ENCODE measurements around the gene ASCC1.
A peak's percentile ranks its signal among the peaks of the same experiment; 100 is the strongest.

Gene ASCC1

DNA sequence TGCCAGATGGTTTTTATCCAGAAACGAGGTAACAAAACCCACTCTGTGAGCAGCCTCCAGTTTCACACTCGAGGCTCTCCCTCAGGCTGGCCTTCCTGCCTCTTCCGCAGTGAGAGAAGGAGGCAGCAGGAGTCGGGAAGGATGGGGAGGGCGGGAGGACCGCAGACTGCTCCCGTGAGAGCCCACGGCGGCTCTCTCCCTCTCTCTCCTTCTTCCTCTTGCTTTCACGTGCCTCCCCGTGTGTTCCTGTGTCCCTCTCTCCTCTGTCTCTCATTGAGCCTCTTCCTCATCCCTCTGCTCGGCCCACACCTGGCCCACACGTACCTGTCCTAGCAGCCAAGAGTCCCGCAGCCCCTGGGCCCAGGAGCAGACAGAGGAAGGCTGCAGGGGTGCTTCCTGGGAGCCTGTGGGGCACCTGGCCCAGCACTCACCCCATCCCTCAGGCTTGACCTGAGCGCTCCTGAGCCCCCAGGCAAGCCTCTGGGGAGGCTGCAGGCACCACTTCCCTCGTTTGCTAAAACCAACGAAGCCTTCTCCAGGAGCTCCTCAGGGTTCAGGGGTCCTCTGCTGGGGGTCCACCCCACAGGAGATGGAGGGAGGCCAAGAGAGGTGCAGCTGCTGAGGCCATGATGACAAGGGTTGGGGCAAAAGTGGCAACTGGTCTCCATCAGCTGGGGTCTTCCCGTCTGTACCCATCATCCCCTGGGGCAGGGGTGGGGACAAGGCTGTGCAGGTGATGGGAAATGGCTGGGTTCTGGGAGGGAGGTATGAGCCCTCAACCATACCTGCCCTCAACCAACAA is 141.3 kb downstream of the ASCC1 start:
- DNase-seq, result peak in 2 of 10 donors; percentile 65 to 69
- intact Hi-C loops (cut with DNase I), result no loop called here

DNA sequence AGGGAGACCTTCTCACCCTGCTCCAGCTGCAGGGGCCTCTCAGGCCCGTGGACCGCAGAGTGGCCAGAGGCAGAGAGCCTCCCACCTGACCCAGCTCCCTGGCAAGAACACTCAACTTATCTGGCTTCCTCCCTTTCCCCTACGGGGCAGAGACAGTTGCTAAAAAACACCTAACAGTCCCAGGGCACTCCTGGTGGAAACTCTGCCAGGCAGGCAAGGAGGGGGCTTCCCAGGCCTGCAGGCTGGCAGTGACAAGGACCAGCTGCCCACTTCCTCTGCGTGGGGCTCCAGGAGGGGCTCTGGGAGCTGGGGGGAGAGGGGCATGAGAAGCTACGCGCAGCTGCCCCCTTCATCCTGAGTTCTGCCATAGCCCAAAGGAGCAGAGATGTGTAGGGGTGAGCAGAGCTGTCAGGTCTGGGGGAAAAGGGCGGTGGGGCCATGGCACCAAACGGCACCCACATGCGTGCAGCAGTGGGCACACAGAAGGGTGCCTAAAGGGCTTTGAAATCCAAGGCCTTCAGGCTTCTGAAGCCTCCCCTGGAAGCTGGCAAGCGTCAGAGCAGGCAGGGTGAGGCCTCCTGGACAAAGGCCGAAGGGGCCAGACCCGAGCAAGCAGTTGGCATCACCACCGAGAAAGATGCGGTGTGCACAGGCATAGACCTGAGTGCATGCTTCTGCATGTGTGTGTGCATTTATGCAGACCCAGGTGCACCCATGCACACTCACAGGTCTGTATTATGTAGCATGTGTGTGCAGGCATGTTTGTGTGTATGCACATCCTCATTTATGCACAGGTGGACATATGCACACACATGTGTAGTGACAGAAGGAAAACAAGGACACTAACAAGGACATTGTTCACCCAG is 142.1 kb downstream of the ASCC1 start:
- peak in 2 of 10 donors; percentile 39 to 65 for DNase-seq
- intact Hi-C loops (cut with DNase I), result no loop called here

DNA sequence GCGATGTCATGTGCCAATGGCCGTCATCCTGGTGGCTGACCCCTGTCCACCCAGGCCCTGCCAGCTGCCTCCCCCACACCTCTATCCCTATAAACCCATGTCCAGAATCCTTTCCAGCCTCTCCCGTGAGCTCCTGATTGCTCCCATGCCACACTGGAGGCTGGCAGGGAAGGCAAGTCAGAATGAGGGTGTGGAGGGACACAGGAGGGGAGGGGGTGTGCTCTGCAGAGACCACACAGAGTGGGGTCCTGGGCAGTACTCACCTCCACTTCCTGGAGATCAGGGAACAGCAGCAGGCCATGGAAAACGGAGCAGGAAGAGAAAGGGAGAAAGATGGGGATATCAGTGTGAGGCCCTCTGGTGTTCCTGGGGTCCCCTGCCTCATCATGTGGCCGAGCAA is 143.4 kb downstream of the ASCC1 start:
- intact Hi-C loops (cut with DNase I), result no loop called here
- peak in 2 of 10 donors; percentile 24 to 68 for DNase-seq

DNA sequence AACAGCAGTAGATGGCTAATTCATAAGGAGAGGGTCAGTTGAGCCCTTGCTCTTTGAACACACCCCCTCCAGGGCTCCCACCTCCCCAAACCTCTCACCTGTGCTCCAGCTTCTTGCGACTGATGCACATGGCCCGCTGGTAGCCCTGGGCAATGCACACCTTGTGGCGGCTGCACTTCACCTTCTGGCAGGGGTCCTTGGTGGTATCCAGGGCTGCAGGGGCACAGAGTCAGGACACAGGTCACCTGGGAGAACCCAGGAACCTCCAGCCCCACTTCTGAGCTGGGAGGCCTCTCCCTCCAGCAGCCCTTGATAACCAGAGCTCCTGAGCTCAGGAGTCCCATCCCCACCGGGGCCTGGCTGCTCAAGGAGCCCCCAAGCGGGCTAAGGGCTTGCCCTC is 144.0 kb downstream of the ASCC1 start:
- peak in 2 of 10 donors; percentile 37 to 60 for DNase-seq
- intact Hi-C loops (cut with DNase I), result no loop called here

DNA sequence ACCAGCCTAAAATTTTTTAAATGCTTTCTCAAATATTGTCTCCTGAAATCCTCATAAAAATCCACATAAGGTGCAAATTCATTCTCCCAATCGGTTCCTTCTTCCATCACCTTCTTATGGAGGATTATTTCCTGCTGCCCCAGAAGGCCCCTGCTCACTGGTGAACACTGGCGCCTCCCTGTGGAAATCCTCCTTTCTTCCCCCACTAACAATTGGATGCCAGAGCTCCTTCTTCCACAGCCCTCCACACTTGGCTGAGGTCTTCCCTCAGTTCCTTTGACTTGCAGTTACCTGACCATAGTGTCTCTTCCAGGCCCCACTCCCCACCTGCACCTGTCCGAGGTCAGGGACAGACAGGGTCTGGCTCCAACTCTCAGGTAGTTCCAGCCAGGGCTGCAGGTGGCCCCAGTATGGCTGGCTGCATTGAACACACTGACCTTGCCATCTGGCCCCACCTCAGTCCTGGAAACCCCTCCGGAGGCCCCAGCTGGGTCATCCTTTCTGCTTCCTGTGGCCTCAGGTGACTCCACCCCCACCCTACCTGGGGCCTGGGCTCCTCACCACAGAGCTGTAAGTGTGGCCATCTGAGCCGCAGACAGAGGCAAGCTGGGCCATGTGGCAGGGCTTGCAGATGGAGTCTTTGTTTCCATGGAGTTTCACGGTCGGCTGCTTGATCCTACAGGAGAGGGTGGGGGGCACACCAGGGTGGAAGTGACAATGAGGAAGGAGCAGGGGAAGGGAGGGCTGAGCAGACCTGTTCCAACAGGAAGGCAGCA is 146.1 kb downstream of the ASCC1 start:
- peak in 2 of 10 donors; percentile 46 to 70 for DNase-seq

DNA sequence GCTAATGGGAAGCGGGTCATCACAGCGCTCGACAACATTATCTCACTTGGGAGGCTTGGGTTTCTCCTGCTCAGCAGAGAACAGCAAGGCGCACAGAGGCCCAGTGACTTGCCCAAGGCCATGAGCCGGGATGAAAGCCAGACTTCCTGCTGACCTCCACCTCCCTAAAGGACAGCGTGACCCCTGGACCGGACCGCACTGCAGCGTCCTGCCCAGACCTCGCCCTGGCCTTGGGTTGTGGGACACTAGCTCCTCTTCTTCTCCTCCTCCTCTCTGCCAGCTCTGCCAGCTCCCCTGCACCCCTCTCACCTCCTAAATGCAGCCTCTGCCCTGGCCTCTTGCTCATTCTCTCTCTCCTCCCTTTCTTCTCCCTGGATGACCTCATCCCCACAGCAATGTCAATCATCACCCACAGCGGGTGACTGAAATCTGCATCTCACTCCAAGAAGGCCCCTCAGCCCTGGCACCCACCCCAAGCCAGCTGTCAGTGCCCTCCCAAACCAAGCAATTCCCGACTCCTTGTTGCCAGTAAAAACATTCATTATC is 147.1 kb downstream of the ASCC1 start:
- DNase-seq, result peak in 2 of 10 donors; percentile 55 to 75
- intact Hi-C loops (cut with DNase I), result no loop called here

More for the DNA sequence above, 146.1 kb downstream of the ASCC1 start:
- intact Hi-C loops (cut with DNase I), result no loop called here

DNA sequence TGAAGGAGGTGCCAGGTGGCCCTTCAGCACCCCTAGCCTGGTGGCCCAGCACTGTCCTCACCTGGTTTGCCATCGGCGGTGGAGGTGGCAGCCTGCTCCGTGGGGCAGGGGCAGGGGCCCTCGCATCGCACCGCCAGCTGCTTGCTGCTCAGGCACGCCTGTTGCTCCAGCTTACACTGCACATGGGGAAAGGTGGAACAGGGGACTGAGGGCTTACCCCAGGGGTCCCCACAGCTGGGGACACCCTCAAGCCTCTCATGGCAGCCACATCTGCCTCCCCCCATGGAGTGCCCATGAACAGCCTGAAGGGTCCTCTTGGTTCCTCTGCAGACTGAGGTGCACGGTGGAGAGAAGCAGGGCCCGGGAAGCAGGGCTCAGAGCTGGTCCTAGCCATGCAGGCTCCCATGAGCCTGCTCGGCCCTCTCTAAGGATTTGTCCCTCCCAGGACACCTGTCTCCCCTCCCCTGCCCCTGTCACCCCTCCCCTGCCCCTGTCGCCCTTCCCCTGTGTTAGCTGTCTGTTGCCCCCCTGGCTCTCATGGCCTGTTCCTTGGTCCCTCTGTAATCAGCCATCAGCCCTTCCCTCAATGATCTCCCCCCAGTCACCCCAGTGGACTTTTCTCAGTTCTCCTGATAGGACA is 147.8 kb downstream of the ASCC1 start:
- peak in 2 of 10 donors; percentile 21 to 65 for DNase-seq
- intact Hi-C loops (cut with DNase I), result no loop called here

DNA sequence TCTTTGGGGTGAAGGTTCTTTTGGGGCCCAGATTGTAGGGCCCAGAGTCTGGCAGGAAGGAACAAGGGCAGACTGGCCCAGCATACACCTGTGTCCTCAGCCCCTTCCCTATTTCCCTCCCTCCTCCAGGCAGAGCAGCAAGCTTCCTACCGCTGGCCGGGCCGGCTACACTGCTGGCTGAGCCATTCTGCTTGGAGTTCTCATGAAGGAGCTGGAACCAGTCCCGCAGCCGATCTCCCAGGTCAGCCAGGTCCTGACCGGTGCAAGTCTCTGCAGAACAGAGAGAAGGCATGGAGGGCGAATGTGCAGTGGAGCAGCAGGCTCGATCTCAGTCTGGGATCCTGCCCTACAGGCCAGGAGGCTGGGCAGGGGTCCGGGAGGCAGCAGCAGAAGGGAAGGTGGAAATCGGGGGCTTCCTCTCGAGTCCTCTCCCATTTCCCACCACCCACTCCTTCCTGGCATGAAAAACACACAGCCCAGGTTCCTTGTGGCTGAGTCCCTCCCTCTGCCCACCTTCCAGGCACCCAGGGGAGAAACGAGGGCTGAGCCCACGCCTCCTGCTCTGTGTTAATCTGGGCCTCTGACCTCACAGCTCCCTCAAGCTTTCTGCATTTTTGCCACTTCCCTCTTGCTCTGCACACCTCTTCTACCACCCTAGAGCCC is 148.5 kb downstream of the ASCC1 start:
- intact Hi-C loops (cut with DNase I), result no loop called here
- DNase-seq, result peak in 2 of 10 donors; percentile 20 to 75

DNA sequence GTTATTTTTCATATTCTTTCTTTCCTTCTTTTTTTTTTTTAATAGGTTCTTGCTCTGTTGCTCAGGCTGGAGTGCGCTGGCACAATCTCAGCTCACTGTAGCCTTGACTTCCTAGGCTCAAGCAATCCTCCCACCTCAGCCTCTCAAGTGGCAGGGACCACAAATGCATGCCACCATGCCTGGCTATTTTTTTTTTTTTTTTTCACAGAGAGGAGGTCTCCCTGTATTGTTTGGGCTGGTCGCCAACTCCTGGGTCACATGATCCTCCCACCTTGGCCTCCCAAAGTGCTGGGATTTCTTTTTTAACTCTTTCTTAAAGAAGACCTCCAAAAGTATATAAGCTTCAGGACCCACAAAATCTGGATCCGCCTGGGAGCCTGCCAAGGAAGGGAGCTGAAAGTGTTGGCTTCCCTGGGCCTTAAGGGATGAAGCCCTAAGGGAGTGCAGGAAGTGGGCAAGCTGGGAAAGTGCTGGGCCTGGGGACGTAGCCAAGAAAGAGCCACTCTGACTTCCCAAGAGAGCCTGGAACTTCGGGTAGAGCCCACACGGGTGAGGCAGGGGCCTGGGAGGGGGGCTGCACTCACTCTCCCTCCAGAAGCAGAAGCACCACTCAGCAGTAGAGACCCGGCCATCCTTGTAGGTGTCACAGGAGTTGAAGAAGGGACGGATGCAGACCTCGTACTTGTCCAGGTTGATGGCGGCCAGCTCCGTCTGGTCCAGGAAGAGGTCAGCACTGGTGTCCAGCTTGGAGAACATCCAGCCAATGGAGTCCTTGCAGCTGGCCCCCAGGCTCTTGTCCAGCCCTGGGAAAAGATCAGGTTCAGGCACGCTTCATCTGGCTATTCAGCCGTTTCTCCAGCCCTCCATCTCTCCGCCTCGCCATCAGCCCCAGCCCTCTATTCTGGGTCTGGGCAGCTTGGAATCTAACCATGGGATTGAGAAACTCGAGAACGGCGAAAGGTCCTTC is 149.5 kb downstream of the ASCC1 start:
- DNase-seq, result peak in 2 of 10 donors; percentile 11 to 75

DNA sequence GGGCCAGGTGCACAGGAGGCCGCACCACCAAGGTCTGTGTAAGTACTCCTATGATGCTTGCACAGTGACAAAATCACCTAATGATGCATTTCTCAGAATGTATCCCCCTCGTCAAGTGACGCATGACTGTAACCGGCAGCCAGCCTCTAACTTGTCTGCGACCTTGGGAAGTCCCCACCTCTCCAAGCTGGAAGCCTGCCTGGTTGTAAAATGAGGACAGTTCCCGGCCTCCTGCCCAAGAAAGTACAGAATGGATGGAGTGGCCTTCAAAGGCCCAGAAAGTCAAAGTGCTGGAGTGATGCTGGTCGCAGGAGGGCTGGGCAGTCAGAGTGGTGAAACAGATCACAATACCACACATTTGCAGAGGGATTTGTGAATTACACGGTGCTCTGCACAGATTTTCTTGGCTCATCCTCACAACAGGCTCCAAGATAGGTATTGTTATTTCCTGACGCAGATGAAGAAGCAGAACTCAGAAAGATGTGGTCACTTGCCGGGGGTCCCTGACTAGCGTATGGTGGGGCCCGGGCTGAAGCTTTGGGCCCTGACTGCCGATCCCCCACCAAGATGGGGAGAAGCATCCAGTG is 150.5 kb downstream of the ASCC1 start:
- DNase-seq, result peak in 1 of 10 donors; percentile 56
- intact Hi-C loops (cut with DNase I), result no loop called here

More for the DNA sequence above, 149.5 kb downstream of the ASCC1 start:
- intact Hi-C loops (cut with DNase I), result no loop called here

DNA sequence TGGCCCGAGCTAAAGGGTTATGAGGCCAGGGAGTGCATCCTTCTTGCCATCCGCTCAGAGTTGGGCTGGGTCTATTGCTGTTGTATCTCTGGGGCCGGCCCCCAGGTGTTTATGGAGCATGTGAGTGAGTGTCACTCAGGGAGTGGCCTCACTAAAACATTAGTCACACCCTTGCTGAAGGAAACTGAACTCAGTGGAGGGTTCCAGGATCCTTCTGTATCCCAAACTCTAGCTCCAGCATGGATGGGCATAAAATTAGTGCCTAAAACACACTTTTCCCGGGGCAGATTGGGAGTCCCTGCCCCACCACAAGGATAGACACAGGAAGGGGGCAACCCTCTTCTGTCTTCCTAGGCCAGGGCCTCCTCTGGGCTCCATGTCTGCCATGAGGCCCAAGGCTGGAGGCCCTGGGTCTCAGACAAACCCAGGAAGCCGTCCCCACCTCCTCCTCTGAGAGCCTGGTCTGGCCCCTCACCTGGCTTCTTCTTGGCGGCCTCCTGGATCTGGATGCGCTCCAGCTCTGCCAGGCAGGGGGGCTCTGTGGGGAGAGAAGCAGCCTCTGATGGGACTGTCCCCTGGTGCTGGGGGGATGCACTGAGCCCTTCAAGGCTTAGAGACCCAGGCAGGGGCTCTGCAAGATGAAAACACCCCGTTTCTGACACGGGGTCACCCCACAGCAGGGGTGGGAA is 152.2 kb downstream of the ASCC1 start:
- intact Hi-C loops (cut with DNase I), result no loop called here
- no peak for DNase-seq

DNA sequence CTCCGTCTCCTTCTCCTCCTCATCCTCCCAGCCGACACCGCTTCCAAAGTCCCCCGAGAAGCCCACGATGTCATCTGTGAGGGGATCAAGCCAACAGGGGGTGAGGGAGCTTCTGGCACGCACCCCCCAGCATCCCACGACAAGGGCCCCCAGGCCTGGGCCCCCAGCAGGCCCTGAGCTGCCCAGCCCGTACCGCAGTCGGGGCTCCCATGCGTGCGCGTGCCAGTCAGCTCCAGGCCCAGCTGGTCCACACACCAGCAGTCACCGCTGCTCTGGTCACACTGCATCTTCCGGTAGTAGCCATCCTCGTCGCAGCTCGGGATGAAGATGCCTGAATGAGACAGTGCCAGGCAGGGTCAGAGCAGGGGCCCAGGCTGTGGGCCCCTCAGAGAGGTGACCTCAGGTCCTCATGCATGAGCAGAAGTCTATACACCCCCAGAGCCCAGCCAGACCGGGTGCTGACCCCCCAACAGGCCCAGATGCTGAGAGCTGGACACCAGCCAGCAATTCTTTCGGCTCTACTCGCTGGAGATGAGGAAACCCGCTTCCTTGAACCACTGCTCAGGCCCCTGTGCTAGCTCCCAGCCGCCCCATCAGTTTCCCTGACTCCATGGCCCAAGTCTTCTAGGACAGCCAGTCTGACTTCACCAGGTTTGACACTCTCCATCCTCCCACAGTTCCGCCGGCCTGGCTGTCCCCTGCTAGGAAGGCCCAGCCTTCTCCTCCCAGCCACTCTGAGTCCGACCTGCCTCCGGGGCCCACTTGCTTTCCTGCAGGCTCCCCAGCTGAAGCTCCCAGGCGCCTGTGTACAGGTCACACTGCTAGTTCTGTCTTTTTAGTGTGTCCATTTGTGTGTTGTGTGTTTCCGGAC is 153.0 kb downstream of the ASCC1 start:
- DNase-seq, result no peak
- intact Hi-C loops (cut with DNase I), result no loop called here

DNA sequence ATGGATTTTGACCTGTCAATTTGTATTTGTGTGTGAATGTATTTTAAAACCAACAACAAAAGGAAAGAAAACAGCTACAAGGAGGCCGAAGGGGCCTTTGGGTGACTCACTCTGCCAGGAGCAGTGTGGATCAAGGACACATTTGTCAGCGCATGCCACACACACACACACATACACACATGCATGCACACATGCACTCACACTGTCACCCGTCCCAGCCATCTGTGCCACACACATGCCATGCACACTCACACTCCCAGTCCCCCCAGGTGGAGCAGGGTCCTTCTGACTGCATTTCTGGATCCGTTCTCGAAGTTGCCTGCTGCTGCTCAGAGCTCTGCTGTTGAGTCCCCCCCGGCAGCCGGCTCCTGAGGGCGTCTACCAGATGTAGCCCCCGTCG is 153.7 kb downstream of the ASCC1 start:
- intact Hi-C loops (cut with DNase I), result no loop called here
- no peak for DNase-seq

DNA sequence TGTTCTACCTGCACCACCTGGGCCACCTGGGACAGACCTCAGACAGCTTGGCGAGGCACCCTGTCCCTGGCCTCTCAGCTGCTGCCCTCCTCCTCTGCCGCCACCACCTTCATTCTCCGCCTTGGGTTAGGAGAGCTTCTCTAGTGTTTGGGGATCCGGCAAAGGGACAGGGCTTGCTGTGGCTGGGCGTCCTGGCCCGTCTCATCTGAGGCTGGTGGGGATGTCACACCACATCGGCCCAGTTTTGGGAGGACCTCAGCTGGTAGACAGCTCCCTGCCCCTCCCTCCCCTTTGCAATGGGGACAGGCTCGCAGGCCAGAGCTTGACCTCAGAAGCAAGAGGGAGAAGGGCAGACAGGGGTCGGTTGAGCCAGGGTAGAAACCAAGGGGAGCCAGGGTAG is 154.1 kb downstream of the ASCC1 start:
- intact Hi-C loops (cut with DNase I), result no loop called here
- no peak for DNase-seq

DNA sequence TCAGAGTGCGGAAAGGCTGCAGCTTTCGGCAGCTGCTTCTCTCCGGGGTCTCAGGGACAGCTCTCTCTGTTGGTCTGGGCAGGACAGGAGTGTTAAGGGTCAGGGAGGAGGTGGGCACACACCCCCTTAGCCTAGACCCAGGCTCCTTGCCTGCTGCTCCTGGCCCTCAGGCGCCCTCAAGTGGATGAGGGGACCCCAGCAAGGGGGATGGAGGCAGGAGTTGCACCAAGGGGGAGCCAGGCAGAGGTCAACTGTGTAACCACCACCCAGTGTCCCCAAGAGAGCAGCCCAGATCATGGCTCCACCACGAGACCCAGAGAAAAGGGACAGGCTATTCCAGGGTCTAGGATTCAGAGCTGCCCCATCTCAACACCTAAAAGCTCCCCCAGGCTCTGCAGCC is 154.6 kb downstream of the ASCC1 start:
- intact Hi-C loops (cut with DNase I), result no loop called here
- DNase-seq, result no peak
